HEK293 (cell line): ENCODE results near the gene RTN3.

Experiments
- ZBTB1 ChIP-seq: fragments of 450-650 bp; formaldehyde crosslinking; IDR thresholded peaks from 2 replicates; pipeline ENCODE4 v1.5.1; 2016; ENCODE audit warnings: missing biosample characterization, missing genetic modification characterization
- TF ChIP-seq, protein P1 (sequence below): fragments of 450-650 bp; formaldehyde crosslinking; IDR thresholded peaks from 2 replicates; pipeline ENCODE4 v1.5.1; 2016; ENCODE audit warnings: missing biosample characterization, missing genetic modification characterization
- TF ChIP-seq, protein P2 (sequence below): fragments of 450-650 bp; formaldehyde crosslinking; IDR thresholded peaks from 2 replicates; pipeline ENCODE4 v1.5.1; 2016; ENCODE audit warnings: missing biosample characterization, missing genetic modification characterization
- TF ChIP-seq, protein P3 (sequence below): fragments of 450-650 bp; formaldehyde crosslinking; IDR thresholded peaks from 2 replicates; pipeline ENCODE4 v1.5.1; 2016; ENCODE audit warnings: missing biosample characterization, missing genetic modification characterization
- TF ChIP-seq, protein P4 (sequence below): fragments of 450-650 bp; formaldehyde crosslinking; IDR thresholded peaks from 2 replicates; pipeline ENCODE4 v1.5.1; 2016; ENCODE audit warnings: missing biosample characterization, missing genetic modification characterization

DNA sequence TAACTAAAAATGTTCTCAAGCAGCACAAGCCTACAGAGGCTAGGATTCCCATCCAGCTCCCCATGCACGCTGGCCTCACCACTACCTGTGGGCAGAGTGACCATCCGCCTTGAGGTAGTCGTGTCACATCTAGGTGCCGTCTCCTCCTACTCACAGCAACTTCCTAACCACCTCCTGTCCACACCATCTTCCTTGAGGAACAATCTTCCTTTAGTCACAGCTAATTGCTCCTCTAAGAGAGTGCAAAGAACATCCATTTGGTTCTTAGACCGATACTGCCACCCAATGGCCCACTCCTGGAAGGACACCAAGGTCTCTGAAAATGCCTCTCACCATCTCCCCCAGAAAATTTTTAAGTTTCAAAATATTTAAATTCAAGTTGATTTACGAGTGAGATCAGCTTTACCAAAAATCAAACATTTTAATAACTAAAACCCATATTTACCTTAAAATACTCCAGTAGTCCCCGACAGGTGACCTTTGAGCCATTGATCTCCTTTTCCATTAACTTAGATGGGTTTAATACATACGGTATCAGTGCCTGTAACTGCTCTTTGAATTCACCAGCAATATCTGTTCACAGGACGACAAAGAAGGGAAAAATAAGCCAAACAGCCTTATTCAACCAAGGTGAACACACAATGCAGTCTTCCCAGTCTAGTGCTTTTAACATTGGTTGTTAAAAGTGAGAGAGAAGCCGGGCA, 45.4 kb upstream of the RTN3 start:
- TF ChIP-seq, protein P1, sequence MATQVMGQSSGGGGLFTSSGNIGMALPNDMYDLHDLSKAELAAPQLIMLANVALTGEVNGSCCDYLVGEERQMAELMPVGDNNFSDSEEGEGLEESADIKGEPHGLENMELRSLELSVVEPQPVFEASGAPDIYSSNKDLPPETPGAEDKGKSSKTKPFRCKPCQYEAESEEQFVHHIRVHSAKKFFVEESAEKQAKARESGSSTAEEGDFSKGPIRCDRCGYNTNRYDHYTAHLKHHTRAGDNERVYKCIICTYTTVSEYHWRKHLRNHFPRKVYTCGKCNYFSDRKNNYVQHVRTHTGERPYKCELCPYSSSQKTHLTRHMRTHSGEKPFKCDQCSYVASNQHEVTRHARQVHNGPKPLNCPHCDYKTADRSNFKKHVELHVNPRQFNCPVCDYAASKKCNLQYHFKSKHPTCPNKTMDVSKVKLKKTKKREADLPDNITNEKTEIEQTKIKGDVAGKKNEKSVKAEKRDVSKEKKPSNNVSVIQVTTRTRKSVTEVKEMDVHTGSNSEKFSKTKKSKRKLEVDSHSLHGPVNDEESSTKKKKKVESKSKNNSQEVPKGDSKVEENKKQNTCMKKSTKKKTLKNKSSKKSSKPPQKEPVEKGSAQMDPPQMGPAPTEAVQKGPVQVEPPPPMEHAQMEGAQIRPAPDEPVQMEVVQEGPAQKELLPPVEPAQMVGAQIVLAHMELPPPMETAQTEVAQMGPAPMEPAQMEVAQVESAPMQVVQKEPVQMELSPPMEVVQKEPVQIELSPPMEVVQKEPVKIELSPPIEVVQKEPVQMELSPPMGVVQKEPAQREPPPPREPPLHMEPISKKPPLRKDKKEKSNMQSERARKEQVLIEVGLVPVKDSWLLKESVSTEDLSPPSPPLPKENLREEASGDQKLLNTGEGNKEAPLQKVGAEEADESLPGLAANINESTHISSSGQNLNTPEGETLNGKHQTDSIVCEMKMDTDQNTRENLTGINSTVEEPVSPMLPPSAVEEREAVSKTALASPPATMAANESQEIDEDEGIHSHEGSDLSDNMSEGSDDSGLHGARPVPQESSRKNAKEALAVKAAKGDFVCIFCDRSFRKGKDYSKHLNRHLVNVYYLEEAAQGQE = no peak
- TF ChIP-seq, protein P2, sequence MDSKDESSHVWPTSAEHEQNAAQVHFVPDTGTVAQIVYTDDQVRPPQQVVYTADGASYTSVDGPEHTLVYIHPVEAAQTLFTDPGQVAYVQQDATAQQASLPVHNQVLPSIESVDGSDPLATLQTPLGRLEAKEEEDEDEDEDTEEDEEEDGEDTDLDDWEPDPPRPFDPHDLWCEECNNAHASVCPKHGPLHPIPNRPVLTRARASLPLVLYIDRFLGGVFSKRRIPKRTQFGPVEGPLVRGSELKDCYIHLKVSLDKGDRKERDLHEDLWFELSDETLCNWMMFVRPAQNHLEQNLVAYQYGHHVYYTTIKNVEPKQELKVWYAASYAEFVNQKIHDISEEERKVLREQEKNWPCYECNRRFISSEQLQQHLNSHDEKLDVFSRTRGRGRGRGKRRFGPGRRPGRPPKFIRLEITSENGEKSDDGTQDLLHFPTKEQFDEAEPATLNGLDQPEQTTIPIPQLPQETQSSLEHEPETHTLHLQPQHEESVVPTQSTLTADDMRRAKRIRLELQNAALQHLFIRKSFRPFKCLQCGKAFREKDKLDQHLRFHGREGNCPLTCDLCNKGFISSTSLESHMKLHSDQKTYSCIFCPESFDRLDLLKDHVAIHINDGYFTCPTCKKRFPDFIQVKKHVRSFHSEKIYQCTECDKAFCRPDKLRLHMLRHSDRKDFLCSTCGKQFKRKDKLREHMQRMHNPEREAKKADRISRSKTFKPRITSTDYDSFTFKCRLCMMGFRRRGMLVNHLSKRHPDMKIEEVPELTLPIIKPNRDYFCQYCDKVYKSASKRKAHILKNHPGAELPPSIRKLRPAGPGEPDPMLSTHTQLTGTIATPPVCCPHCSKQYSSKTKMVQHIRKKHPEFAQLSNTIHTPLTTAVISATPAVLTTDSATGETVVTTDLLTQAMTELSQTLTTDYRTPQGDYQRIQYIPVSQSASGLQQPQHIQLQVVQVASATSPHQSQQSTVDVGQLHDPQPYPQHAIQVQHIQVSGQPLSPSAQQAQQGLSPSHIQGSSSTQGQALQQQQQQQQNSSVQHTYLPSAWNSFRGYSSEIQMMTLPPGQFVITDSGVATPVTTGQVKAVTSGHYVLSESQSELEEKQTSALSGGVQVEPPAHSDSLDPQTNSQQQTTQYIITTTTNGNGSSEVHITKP = no peak
- TF ChIP-seq, protein P3, sequence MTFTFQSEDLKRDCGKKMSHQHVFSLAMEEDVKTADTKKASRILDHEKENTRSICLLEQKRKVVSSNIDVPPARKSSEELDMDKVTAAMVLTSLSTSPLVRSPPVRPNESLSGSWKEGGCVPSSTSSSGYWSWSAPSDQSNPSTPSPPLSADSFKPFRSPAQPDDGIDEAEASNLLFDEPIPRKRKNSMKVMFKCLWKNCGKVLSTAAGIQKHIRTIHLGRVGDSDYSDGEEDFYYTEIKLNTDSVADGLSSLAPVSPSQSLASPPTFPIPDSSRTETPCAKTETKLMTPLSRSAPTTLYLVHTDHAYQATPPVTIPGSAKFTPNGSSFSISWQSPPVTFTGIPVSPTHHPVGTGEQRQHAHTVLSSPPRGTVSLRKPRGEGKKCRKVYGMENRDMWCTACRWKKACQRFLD = no peak
- TF ChIP-seq ZBTB1 (tag by site-specific recombination) = no peak
- TF ChIP-seq, protein P4, sequence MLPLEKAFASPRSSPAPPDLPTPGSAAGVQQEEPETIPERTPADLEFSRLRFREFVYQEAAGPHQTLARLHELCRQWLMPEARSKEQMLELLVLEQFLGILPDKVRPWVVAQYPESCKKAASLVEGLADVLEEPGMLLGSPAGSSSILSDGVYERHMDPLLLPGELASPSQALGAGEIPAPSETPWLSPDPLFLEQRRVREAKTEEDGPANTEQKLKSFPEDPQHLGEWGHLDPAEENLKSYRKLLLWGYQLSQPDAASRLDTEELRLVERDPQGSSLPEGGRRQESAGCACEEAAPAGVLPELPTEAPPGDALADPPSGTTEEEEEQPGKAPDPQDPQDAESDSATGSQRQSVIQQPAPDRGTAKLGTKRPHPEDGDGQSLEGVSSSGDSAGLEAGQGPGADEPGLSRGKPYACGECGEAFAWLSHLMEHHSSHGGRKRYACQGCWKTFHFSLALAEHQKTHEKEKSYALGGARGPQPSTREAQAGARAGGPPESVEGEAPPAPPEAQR (tag by site-specific recombination) = no peak
